ENCODE measurements around the gene DROSHA.
"Not testable (repeated sequence)": the region's sequence is repeated elsewhere in the genome, so short reads cannot be mapped to it uniquely, and the experiment has no call there.

Gene DROSHA, protein sequence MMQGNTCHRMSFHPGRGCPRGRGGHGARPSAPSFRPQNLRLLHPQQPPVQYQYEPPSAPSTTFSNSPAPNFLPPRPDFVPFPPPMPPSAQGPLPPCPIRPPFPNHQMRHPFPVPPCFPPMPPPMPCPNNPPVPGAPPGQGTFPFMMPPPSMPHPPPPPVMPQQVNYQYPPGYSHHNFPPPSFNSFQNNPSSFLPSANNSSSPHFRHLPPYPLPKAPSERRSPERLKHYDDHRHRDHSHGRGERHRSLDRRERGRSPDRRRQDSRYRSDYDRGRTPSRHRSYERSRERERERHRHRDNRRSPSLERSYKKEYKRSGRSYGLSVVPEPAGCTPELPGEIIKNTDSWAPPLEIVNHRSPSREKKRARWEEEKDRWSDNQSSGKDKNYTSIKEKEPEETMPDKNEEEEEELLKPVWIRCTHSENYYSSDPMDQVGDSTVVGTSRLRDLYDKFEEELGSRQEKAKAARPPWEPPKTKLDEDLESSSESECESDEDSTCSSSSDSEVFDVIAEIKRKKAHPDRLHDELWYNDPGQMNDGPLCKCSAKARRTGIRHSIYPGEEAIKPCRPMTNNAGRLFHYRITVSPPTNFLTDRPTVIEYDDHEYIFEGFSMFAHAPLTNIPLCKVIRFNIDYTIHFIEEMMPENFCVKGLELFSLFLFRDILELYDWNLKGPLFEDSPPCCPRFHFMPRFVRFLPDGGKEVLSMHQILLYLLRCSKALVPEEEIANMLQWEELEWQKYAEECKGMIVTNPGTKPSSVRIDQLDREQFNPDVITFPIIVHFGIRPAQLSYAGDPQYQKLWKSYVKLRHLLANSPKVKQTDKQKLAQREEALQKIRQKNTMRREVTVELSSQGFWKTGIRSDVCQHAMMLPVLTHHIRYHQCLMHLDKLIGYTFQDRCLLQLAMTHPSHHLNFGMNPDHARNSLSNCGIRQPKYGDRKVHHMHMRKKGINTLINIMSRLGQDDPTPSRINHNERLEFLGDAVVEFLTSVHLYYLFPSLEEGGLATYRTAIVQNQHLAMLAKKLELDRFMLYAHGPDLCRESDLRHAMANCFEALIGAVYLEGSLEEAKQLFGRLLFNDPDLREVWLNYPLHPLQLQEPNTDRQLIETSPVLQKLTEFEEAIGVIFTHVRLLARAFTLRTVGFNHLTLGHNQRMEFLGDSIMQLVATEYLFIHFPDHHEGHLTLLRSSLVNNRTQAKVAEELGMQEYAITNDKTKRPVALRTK (N-terminal part only)

DNA sequence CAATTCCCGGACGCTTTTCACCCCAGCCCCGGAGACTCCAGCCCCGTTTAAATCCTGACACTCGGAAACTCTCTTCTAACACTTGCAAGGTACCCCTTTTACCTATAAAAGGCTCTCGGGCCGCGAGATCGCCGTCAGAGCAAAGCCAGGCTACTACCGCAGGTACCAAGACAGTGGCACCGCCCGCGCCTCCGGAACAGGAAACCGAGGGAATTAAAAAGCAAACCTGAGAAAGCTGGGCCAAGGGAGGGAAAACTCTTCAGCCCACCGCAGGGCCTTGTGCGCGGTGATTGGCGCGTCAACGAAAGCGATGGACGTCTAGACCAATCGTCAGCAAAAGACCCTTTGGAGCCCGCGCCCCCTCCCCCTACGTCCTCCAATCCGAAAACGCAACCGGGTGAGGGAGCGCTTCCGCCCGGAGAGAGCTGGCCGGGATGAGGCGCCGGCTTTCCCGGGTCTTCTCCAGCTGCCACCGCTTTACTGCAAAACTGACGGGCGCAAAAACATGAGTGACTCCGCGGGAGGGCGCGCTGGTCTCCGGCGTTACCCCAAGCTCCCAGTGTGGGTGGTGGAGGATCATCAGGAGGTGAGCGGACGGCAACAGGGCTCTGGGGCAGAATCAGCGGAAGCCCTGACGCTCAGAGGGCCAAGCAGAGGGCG is at the start of gene DROSHA, which contains the start of gene C5orf22:
DROSHA (minus strand) TSS at position 206 of the 660 bp plus-strand sequence. CDS start 3,034 bp downstream, outside the sequence.
C5orf22 (plus strand) TSS at position 414 of the 660 bp plus-strand sequence; CDS start at position 506, 92 bp downstream.
- Histone ChIP-seq H3K4me3 (ENCODE audit: low read length) (peak within 1 kb of the TSS; percentile 99), H3K9me3 (ENCODE audit: control insufficient read depth, low read length) (no peaks in the 10 kb centered on the region), H3K4me1 (ENCODE audit: control insufficient read depth, insufficient read depth, low read length) (peaks cover 14% of the 10 kb centered on the region), H3K9ac (ENCODE audit: low read length) (peak within 1 kb of the TSS; percentile 71), H3K36me3 (ENCODE audit: control insufficient read depth, insufficient read depth, low read length) (no peaks in the 10 kb centered on the region), H3K27me3 (ENCODE audit: control insufficient read depth, insufficient read depth, low read length) (no peaks in the 10 kb centered on the region)

DNA sequence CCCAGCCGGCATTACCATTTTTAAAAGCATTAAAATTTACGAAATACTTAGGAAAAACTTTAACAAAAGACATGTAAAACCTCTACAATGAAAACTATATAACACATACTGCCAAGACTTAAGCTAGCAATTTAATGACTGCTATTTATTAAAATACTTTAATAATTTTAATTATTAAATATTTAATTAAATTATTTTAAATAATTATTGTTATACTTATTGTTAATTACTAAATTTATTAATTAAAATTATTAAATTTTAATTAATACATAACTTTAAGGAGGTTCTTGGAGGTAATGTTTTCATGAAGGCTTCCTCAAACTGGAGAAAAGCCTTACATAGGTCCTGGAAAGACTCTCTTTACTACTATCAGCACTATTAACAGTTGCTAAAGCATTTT is 47.7 kb upstream of the DROSHA start:
- Histone ChIP-seq H3K4me3 (ENCODE audit: low read length) (no peak overlapping the region), H3K9ac (ENCODE audit: low read length) (no peak overlapping the region), H3K27me3 (ENCODE audit: control insufficient read depth, insufficient read depth, low read length) (peaks cover 4% of the 10 kb centered on the region), H3K9me3 (ENCODE audit: control insufficient read depth, low read length) (no peaks in the 10 kb centered on the region), H3K4me1 (ENCODE audit: control insufficient read depth, insufficient read depth, low read length) (no peaks in the 10 kb centered on the region), H3K36me3 (ENCODE audit: control insufficient read depth, insufficient read depth, low read length) (no peaks in the 10 kb centered on the region)

DNA sequence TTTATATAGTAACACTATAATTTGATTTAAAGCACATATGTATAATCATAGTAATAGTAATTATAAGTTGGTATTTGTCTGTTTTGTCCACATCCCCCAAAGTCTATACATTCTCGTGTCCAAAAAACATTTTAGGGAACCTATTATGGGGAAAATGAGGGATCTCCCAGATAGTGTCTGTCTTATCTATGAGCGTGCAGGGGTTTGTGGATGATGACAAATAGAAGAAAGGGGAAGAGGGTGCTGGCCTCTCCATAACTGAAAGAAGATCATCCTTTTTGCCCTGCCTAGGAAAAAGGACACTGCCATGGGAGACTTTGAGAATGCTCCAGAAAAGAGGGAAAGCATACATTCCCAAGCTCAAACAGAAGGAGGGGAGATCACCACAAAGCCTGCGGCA is 45.5 kb upstream of the DROSHA start:
- Histone ChIP-seq H3K27me3 (ENCODE audit: control insufficient read depth, insufficient read depth, low read length) (peaks cover 4% of the 10 kb centered on the region), H3K9me3 (ENCODE audit: control insufficient read depth, low read length) (no peaks in the 10 kb centered on the region), H3K9ac (ENCODE audit: low read length) (no peak overlapping the region), H3K36me3 (ENCODE audit: control insufficient read depth, insufficient read depth, low read length) (no peaks in the 10 kb centered on the region), H3K4me3 (ENCODE audit: low read length) (no peak overlapping the region), H3K4me1 (ENCODE audit: control insufficient read depth, insufficient read depth, low read length) (no peaks in the 10 kb centered on the region)

DNA sequence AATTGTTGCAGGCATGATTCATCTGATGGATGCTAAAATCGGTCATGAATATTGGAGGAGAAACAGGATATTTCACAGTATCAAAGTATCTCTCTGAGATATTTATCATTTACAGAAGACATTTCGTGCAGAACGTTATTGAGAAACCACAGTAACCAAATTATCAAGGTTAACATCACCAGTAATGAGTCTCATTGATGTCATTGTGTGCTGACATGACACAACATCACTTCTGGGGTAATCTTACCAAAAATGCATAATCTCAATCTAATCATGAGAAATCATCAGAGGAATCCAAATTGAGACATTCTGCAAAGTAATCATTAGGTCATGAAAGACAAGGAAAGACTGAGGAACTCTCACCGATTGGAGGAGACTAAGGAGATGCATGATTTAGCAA is 42.9 kb upstream of the DROSHA start:
- H3K27me3 ChIP-seq (ENCODE audit: control insufficient read depth, insufficient read depth, low read length): no peaks in the 10 kb centered on the region

DNA sequence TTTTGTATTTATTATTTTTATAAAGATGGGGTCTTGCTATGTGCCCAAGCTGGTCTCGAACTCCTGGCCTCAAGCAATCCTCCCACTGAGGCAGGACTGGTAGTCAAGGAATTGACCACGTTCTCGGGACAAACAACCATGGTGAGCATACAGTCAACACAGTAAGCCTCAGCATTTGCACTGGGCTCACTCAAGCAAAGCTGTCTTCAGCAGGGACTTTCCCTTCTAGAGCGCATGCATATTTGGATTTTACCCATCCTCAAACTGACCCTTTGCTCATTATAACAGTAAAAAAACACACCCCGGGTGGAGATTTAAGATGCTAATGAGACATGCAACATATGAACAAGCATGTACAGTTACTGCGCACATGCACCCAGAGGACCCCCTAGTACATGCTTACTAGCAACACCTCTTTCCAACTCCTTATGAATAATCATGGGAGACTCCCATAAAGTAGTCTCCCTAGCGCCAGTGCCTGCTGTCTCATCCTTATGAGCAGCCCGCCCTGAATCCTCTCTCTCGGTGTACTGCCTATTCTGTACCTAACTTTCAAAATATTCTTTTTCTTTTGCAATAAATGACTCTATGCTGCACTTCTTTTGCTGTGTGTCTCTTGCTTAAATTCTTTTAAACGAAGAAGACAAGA is 41.7 kb upstream of the DROSHA start:
- H3K27me3 ChIP-seq (ENCODE audit: control insufficient read depth, insufficient read depth, low read length): no peaks in the 10 kb centered on the region
- no peaks in the 10 kb centered on the region for H3K4me1 ChIP-seq (ENCODE audit: control insufficient read depth, insufficient read depth, low read length)
- no peaks in the 10 kb centered on the region for H3K36me3 ChIP-seq (ENCODE audit: control insufficient read depth, insufficient read depth, low read length)
- H3K9me3 ChIP-seq (ENCODE audit: control insufficient read depth, low read length): no peaks in the 10 kb centered on the region
- H3K4me3 ChIP-seq (ENCODE audit: low read length): no peak overlapping the region
- no peak overlapping the region for H3K9ac ChIP-seq (ENCODE audit: low read length)

More for the DNA sequence above, 42.9 kb upstream of the DROSHA start:
- Histone ChIP-seq H3K36me3 (ENCODE audit: control insufficient read depth, insufficient read depth, low read length) (no peaks in the 10 kb centered on the region), H3K4me3 (ENCODE audit: low read length) (no peak overlapping the region), H3K4me1 (ENCODE audit: control insufficient read depth, insufficient read depth, low read length) (no peaks in the 10 kb centered on the region), H3K9ac (ENCODE audit: low read length) (no peak overlapping the region), H3K9me3 (ENCODE audit: control insufficient read depth, low read length) (no peaks in the 10 kb centered on the region)

DNA sequence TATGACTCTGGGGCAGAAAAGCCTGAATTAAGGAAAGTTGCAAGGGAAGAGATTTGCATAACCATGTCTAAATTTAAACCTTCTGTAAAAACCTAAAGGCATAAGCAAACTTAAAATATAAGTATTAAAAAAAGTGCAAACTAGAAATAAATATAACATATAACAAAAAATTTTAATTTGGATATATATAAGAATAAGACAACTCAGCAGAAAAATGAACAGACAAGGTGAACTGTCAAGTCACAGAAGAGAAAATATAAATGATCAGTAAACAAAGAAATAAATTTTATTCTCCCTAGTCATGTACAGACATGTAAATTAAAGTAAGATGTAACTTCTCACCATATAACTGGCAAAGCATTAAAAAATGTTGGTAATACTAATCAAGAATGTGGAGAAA is 37.2 kb upstream of the DROSHA start:
- no peaks in the 10 kb centered on the region for H3K9me3 ChIP-seq (ENCODE audit: control insufficient read depth, low read length)
- no peak overlapping the region for H3K4me3 ChIP-seq (ENCODE audit: low read length)
- H3K27me3 ChIP-seq (ENCODE audit: control insufficient read depth, insufficient read depth, low read length): no peaks in the 10 kb centered on the region
- H3K4me1 ChIP-seq (ENCODE audit: control insufficient read depth, insufficient read depth, low read length): no peaks in the 10 kb centered on the region
- no peak overlapping the region for H3K9ac ChIP-seq (ENCODE audit: low read length)
- no peaks in the 10 kb centered on the region for H3K36me3 ChIP-seq (ENCODE audit: control insufficient read depth, insufficient read depth, low read length)

DNA sequence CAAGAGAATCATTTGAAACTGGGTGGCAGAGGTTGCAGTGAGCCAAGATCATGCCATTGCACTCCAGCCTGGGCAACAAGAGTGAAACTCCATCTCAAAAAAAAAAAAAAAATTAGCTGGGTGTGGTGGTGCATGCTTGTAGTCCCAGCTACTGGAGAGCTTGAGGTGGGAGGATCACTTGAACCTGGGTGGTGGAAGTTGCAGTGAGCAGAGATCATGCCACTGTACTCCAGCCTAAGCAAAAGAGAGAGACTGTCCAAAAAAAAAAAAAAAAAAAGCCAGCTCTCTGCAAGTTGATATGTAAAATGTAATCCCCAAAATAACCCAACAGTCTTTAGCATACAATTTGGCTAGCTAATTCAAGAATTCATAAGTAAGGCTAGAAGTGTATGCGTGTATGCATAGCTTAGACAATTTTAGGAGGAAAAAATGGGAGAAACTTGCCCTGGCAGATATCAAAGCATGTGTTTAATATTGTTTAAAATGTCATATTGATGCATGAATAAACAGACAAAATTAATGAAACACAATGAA is 36.5 kb upstream of the DROSHA start:
- H3K27me3 ChIP-seq (ENCODE audit: control insufficient read depth, insufficient read depth, low read length): no peaks in the 10 kb centered on the region
- no peaks in the 10 kb centered on the region for H3K4me1 ChIP-seq (ENCODE audit: control insufficient read depth, insufficient read depth, low read length)
- no peaks in the 10 kb centered on the region for H3K9me3 ChIP-seq (ENCODE audit: control insufficient read depth, low read length)
- H3K9ac ChIP-seq (ENCODE audit: low read length): no peak overlapping the region
- no peaks in the 10 kb centered on the region for H3K36me3 ChIP-seq (ENCODE audit: control insufficient read depth, insufficient read depth, low read length)
- H3K4me3 ChIP-seq (ENCODE audit: low read length): no peak overlapping the region

DNA sequence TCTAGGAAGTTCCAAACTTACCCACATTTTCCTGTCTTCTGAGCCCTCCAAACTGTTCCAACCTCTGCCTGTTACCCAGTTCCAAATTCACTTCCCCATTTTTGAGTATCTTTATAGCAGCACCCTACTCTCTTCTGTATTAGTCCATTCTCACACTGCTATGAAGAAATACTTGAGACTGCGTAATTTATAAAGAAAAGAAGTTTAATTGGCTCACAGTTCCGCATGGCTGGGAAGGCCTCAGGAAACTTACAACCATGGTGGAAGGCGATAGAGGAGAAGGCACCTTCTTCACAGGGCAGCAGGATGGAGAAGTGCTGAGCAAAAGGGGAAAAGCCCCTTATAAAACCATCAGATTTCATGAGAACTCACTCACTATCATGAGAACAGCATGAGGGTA is 34.5 kb upstream of the DROSHA start:
- not testable (repeated sequence) for H3K27me3 ChIP-seq (ENCODE audit: control insufficient read depth, insufficient read depth, low read length); H3K4me3 ChIP-seq (ENCODE audit: low read length); H3K4me1 ChIP-seq (ENCODE audit: control insufficient read depth, insufficient read depth, low read length); H3K36me3 ChIP-seq (ENCODE audit: control insufficient read depth, insufficient read depth, low read length); H3K9me3 ChIP-seq (ENCODE audit: control insufficient read depth, low read length); H3K9ac ChIP-seq (ENCODE audit: low read length)

DNA sequence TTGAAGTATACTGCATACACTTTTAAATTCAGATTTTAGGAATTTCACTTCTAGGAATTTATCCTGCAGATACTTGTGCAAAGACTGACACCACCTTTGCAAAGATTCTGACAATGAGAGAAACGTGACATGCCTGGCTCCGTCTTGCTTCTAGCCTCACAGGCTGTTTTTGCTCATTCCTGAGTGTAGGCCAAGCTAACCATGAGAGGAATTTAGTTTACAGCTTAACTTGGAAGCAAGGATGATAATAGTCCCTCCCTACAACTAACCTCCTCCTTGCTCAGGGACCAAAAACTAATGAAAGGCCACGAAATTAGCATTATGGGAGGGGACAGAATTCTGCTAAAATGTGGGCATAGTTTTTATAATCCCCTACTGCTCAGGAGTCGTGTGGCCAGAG is 31.3 kb upstream of the DROSHA start:
- Histone ChIP-seq H3K4me3 (ENCODE audit: low read length) (no peak overlapping the region), H3K4me1 (ENCODE audit: control insufficient read depth, insufficient read depth, low read length) (no peaks in the 10 kb centered on the region), H3K9ac (ENCODE audit: low read length) (no peak overlapping the region), H3K9me3 (ENCODE audit: control insufficient read depth, low read length) (no peaks in the 10 kb centered on the region), H3K27me3 (ENCODE audit: control insufficient read depth, insufficient read depth, low read length) (no peaks in the 10 kb centered on the region), H3K36me3 (ENCODE audit: control insufficient read depth, insufficient read depth, low read length) (no peaks in the 10 kb centered on the region)

DNA sequence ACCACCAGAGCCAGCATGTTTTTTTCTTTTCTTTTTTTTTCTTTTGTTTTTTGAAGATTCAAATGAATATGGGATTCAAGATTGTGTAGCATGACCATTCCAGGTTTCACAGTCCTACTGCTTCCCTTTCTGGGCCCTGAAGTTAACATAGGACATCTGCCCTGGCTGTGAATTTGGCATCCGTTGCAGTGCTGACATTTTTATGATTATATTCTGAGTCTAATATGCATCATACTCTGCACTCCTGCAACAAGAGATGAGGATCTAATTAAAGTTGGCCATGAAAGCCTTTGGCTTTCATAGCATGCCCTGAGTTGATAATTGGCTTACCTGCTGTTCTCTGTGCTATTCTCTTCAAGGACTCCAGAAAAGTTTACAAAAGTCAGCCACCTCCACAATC is 30.1 kb upstream of the DROSHA start:
- H3K4me1 ChIP-seq (ENCODE audit: control insufficient read depth, insufficient read depth, low read length): no peaks in the 10 kb centered on the region
- H3K36me3 ChIP-seq (ENCODE audit: control insufficient read depth, insufficient read depth, low read length): no peaks in the 10 kb centered on the region
- H3K27me3 ChIP-seq (ENCODE audit: control insufficient read depth, insufficient read depth, low read length): no peaks in the 10 kb centered on the region
- no peaks in the 10 kb centered on the region for H3K9me3 ChIP-seq (ENCODE audit: control insufficient read depth, low read length)
- no peak overlapping the region for H3K9ac ChIP-seq (ENCODE audit: low read length)
- no peak overlapping the region for H3K4me3 ChIP-seq (ENCODE audit: low read length)

DNA sequence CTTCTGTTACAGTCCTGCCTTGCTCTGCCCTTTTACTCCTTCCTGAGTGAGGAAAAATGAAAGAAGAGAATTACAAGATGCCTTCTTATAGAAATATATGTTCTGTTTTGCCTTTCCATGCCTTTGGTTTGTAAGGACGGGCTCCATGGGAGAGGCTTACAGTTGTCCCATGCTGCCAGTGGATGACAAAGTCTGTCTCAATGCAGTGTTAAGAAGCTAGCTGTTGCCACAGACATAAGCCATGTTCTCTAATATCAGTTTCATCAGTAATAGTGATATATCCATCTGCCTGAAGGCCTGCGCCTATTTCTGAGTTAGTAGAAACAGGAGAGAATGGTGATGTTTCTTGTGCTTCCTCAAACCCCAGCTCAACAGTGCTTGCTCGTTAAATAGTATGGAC is 28.0 kb upstream of the DROSHA start:
- Histone ChIP-seq H3K4me1 (ENCODE audit: control insufficient read depth, insufficient read depth, low read length) (no peaks in the 10 kb centered on the region), H3K27me3 (ENCODE audit: control insufficient read depth, insufficient read depth, low read length) (no peaks in the 10 kb centered on the region), H3K9ac (ENCODE audit: low read length) (no peak overlapping the region), H3K36me3 (ENCODE audit: control insufficient read depth, insufficient read depth, low read length) (no peaks in the 10 kb centered on the region), H3K4me3 (ENCODE audit: low read length) (no peak overlapping the region), H3K9me3 (ENCODE audit: control insufficient read depth, low read length) (no peaks in the 10 kb centered on the region)
